RWPE1 (cell line): ENCODE results near the gene MAP2K7.

Source experiments
- CTCF ChIA-PET: fragments of 350-600 bp; sonication (Branson Sonifier 250); formaldehyde crosslinking; extraction: SDS; loops from one replicate; lab custom pipeline; 2021; lab: Yijun Ruan, JAX
- POLR2A ChIA-PET: fragments of 400-600 bp; formaldehyde crosslinking; extraction: SDS; loops from one replicate; lab custom pipeline; 2020; ENCODE audit warnings: antibody characterized with exemption; ENCODE audit not compliant: low non-redundant PET; lab: Yijun Ruan, JAX
- DNase-seq: peaks from one replicate; pipeline ENCODE4 v3.0.0; 2012; ENCODE audit warnings: low spot score
- H3K27ac ChIP-seq: fragments of 450-650 bp; 2 replicates; pipeline ENCODE4 v1.5.1; 2017
- TF ChIP-seq, protein P1 (sequence below): fragments of 450-650 bp; conservative IDR thresholded peaks from 2 replicates; pipeline ENCODE4 v1.5.1; 2017; ENCODE audit warnings: low read depth, mild to moderate bottlenecking

The MAP2K7 gene

DNA sequence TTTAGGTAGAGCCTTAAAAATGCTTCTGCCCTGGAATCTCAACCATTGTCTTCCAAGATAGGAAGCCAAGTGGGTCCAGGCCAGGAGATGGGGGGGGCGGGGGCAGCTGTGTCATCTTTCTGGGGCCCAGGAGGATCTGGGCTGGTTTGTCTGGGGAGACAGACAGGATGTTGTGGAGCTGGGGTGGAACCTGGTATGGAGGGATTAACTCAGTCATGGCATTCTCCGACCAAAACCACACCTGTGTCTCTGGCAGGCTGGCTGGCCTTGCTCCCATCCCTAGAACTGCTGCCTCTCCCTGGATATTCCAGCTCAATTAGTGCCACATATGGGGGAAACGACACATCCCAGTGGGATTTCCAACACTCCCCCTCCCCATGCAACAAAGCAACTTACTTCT is 2.7 kb upstream of the MAP2K7 start:
- ChIA-PET POLR2A (interaction anchor here (1.0 kb wide), 1 partner anchor 11 kb away, joined by 4 read pairs; no protein-coding TSS in a partner anchor), CTCF (interaction anchor here (0.9 to 1.7 kb wide), 2 partner anchors 32 to 43 kb away, joined by 3 to 5 read pairs; partner anchors contain the start of gene TIMM44)

DNA sequence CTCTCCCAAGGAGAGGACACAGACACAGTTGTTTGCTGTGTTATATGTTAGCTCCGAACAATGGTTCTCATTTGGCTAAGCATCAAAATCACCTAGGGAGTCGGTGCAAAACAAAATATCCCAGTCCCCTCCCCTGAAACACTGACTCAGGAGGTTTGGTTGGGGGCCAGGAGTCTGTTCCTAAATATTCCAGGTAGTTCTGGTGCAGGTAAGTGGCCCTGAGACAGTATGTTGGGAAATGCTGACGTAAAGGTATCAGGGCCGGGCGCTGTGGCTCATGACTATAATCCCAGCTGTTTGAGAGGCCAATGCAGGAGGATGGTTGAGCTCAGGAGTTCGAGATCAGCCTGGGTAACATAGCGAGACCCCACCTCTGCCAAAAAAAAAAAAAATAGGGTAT is 2.3 kb upstream of the MAP2K7 start:
- POLR2A ChIA-PET: interaction anchor here (1.0 kb wide), 1 partner anchor 10 kb away, joined by 4 read pairs; no protein-coding TSS in a partner anchor
- peak overlapping the region; percentile 95 for H3K27ac ChIP-seq
- TF ChIP-seq, protein P1, sequence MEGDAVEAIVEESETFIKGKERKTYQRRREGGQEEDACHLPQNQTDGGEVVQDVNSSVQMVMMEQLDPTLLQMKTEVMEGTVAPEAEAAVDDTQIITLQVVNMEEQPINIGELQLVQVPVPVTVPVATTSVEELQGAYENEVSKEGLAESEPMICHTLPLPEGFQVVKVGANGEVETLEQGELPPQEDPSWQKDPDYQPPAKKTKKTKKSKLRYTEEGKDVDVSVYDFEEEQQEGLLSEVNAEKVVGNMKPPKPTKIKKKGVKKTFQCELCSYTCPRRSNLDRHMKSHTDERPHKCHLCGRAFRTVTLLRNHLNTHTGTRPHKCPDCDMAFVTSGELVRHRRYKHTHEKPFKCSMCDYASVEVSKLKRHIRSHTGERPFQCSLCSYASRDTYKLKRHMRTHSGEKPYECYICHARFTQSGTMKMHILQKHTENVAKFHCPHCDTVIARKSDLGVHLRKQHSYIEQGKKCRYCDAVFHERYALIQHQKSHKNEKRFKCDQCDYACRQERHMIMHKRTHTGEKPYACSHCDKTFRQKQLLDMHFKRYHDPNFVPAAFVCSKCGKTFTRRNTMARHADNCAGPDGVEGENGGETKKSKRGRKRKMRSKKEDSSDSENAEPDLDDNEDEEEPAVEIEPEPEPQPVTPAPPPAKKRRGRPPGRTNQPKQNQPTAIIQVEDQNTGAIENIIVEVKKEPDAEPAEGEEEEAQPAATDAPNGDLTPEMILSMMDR: no peak
- no peak for DNase-seq
- CTCF ChIA-PET: interaction anchor here (0.6 to 1.7 kb wide), 2 partner anchors 10 to 32 kb away, joined by 5 read pairs; no protein-coding TSS in a partner anchor

More for the DNA sequence above, 2.7 kb upstream of the MAP2K7 start:
- TF ChIP-seq, protein P1: no peak
- no peak for DNase-seq
- H3K27ac ChIP-seq: peak overlapping the region; percentile 95

DNA sequence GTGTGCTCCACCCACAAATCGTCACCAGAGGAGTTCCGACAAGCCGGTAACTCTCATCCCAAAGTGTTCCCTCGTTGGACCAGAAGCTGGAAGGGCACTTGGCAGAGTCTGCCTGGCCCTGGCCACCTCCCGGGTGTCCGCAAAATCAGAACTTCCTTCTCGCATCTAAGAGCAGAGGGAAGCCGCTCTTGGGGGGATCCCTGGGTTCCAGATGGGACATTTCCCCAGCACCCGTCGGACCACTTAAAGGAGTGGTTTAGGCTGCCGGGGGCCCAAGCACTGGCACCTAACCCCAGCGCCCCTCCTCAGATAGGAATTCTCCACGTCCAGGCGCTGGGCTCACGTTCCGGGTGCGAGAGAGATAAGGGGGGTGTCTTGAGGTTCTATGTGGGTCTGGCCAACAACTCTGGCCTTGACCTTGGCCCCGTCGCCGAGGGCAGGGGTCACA is 857 bp upstream of the MAP2K7 start:
- CTCF ChIA-PET: no interaction called here
- H3K27ac ChIP-seq: peak overlapping the region; percentile 95
- POLR2A ChIA-PET: interaction anchor here (0.5 to 1.6 kb wide), 5 partner anchors 10 to 41 kb away, joined by 3 to 6 read pairs (median 3); partner anchors contain the start of gene TIMM44
- DNase-seq: no peak
- TF ChIP-seq, protein P1: no peak

DNA sequence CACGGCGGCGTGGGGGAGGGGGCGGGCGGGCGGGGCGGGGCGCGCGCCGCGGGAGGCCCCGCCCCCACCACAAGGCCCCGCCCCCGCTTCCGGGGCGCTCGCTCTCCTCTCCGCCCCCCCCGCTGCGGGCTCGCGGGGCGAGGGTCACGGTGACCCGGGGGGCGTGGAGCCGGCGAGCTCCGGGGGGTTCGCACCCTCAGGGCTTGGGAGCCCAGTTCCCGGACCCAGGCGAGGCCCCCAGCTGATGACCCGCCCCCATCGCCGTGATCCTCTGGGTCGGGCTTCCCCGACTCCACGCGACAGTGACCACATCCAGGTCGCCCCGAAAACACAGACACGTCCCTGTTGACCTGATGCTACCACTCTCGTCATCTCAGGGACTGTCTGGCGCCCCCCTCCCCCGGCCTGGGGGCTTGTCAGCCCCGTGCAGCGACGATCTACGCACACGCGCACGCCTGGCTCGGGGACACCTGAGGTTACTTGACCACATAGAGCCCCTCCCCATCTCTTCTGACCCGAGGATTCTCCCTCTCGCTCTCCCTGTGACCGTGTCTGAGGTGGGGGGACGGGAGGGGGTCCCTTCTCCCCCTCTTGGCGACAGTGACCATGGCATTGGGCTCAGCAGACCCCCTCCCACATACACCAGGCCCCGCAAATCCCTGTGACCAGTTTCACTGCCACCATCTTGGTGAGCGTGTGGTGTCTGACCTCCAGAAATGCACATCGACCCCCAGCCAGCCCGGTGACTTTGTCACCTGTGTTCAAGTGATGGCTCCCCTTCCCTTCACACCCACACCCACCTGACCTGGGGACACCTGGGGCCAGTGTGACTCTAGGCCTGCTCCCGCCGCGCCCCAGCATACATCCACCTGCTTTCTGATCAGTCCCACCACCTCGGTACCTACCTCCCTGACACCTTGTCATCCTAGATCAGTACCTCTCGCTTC is 670 bp downstream of the MAP2K7 start:
- peak; percentile 45 for DNase-seq
- peak overlapping the region; percentile 95 for H3K27ac ChIP-seq
- POLR2A ChIA-PET: interaction anchor here (1.2 to 1.6 kb wide), 3 partner anchors 12 to 39 kb away, joined by 3 to 6 read pairs (median 4); partner anchors contain the start of gene TIMM44
- CTCF ChIA-PET: interaction anchor here (0.6 kb wide), 1 partner anchor 17 kb away, joined by 6 read pairs; no protein-coding TSS in a partner anchor
- TF ChIP-seq, protein P1: no peak

DNA sequence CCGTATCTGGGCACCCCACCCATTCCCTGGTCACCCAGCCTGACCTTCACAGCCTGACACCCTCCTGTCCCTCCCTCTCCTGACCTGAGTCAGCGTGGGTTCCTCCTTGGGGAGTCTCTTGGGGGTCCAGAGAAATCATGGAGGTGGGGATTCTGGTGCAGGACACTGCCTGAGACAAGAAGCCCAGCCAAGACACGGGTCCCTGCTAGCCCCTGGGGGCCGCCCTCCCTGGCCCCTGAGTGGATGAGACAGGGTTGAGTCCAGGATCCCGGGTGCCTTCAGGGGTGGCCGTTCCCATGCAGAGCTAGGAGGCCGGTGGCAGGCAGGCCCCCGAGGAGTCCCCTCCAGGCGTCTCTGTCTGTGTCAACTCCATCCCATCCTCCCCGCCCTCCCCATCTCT is 1.6 kb downstream of the MAP2K7 start:
- TF ChIP-seq, protein P1: no peak
- ChIA-PET CTCF (interaction anchor here (0.6 kb wide), 2 partner anchors 33 to 36 kb away, joined by 3 to 4 read pairs; no protein-coding TSS in a partner anchor), POLR2A (no interaction called here)
- no peak for DNase-seq
- peak overlapping the region; percentile 95 for H3K27ac ChIP-seq

DNA sequence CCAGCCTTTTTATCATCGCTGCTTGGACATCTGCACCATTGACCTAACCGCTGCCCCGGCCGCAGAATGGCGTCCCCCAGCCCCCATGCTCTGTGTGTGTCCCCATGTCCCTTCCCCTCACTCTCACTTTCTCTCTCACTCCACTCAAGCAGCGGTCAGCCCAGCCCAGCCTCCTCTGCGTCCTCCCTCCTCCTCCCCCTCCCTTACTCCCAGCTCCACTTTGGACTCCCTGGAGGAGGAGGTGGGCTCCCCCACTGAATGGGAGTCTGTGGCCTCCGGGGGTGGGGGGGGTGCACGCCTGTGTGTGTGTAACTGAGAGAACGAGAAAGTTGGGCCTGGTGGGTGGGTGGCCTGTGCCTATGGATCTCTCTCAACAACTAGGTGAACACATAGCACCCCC is 2.2 kb downstream of the MAP2K7 start:
- DNase-seq: no peak
- POLR2A ChIA-PET: no interaction called here
- TF ChIP-seq, protein P1: no peak
- CTCF ChIA-PET: interaction anchor here (0.6 kb wide), 2 partner anchors 34 to 36 kb away, joined by 3 to 4 read pairs; no protein-coding TSS in a partner anchor
- peak overlapping the region; percentile 95 for H3K27ac ChIP-seq
